ENCODE results near the gene PELI3.
"Not testable (repeated sequence)": the region's sequence is repeated elsewhere in the genome, so short reads cannot be mapped to it uniquely, and the experiment has no call there.

PELI3 gene

DNA sequence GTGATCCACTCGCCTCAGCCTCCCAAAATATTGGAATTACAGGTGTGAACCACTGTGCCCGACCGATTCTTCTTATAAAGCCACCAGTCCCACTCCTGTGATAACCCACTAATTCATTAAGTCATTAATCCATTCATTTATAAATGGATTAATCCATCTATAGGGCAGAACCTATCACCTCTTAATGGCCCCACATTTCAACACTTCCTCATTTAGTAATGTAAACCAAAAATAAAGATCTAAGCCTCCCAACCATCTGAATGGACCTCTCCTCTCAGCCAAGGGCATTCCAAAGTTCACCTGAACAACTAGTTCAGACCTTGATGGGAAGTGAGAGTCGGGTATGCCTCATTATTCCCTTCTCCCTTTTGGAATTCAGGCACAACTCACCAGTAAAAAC is 18.2 kb upstream of the PELI3 start:
- DNase-seq, result no peak

DNA sequence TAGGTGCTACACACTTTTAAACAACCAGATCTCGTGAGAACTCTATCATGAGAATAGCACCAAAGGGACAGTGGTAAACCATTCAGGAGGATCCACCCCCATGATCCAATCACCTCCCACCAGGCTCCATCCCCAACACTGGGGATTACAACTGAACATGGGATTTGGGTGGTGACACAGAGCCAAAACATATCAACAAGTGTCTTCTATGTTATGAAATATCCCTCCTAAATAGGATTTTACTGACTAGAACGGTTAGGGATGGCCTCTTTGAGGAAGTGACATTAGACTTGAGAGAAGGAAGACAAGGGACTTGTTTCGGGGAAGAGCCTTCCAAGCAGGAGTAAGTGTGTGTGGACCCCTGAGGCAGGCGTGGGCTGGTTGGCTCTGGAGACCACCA is 16.1 kb upstream of the PELI3 start:
- DNase-seq, result no peak

DNA sequence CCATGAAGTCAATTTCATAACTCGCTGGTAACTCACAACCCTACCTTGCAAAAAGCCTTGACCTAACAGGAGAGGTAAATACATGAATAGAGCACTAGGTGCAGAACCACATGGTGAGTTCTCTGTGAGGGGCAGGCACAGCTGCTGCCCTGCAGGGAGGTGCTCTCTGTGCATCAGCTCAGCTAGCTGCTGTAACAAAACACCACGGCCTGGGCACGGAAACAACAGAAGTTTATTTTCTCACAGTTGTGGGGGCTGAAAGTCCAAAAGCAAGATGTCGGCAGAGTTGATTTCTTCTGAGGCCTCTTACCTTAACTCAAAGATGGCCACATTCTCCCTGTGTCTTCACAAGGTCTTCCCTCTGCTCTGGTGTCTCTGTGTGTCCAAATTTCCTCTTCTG is 15.0 kb upstream of the PELI3 start:
- DNase-seq, result no peak

DNA sequence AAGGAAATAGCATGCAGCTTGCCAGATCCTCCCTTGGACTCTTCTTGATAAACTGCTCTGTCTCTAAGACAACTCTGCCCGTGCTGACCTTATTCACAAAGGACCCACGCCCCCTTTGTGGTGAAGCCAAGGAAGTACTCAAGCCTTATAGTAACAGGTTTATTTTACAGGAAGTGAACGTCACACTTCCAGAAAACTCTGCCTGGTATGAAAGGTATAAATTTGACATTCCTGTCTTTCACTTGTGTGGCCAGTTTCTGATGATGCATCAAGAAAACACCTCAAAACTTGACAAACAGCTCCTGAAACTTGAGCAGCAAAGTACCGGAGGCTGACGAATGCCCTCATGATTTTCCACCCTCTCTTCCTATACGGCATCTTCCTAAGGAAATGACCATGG is 12.5 kb upstream of the PELI3 start:
- no peak for DNase-seq

DNA sequence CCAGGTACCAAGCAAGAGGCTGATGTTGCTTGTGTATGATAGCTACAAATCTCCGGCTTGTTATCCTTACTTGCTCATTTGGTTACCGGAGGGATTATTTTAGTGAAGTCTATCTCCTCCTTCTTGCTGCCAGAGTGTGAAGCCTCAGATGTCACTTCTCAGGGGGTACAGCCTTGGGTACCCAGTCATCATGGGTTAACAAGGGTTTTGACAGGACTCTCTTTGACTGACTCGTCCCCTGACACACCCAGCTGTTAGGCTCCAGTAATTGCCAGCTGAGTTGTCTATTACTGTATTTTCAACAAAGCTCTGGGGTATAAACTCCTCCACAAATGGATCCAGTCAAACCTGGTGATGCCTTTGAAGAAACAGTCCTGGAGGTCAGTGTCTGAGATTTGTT is 11.9 kb upstream of the PELI3 start:
- DNase-seq, result no peak

DNA sequence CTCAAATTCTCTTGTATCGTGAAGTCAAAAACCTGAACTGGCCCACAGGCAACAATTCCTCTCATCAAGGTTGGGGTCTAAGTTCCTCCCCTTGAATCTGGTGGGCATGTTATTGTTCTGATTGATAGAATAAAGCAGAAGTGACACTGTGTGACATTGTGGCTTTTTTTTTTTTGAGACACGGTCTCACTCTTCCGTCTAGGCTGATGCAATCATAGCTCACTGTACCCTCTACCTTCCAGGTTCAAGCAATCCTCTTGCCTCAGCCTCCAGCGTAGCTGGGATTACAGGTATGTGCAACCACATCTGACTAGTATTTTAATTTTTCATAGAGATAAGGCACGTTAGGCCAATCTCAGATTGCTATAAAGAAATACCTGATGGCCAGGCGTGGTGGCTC is 8.9 kb upstream of the PELI3 start:
- DNase-seq, result no peak

DNA sequence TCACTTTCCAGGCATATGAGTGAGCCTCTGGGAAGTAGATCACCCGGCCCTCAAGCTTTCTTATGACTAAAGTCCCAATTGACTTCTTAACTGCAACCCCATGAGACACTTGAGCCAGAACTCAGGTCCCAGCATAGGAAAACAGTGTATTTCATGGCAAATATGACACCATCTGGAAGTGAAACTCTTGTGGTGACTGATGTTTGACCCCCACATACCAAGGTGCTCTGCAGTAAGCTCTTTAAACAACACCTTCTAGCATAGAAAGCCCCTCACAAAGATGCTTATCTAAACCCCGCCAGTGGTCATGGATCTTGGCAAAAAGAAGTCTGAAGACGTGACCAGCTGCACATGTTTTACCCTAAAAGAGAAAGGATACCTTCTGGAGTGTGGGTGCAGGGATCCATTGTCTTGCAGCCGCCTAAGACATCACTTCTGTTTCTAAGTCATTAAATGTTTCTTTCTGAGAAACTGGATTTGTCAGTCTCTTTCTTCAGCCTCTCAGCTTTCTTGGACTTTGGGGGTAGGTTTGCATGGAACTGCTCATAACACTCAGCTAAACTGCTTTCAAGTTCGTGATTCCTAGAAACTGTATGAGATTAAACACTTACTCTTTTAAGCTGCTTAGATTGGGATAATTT is 7.4 kb upstream of the PELI3 start:
- no peak for DNase-seq

DNA sequence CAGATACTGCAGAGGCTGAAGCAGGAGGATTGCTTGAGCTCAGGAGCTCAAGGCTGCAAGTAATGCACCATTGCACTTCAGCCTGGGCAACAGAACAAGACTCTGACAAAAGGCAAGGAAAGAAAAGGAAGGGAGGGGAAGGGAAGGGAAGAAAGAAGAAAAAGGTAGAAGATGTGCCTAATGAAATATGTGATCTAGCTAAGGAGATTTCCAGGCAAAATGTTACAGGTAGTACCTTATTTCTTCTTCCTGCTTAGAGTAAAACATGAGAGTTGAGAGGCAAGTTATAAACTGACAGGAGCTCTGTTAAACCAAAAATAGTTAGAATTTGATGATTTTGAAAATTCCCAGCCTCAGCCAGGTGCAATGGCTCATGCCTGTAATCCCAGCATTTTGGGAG is 4.7 kb upstream of the PELI3 start:
- no peak for DNase-seq

DNA sequence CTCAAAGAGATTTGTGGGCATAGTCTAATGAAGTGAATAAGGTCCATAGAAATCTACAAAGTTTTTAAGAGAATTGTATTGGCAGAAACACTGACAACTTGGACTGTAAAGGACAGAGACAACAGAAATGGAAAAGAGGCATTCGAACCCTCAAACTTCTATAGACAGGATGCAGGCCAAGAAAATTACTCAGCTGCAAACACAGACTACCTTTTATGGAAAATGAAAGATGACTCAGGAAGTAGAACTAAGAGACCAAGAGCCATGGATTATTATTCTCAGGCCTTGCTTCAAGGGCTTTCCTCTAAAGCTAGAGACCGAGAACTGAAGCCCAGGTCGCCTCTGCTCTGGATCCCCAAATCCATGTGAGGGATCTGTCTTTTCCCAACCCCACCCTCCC is 3.8 kb upstream of the PELI3 start:
- DNase-seq, result no peak

DNA sequence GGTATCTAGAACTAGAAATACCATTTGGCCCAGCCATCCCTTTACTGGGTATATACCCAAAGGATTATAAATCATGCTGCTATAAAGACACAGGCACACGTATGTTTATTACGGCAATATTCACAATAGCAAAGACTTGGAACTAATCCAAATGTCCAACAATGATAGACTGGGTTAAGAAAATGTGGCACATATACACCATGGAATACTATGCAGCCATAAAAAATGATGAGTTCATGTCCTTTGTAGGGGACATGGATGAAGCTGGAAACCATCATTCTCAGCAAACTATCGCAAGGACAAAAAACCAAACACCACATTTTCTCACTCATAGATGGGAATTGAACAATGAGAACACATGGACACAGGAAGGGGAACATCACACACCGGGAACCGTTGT is 2.6 kb upstream of the PELI3 start:
- DNase-seq, result not testable (repeated sequence)

DNA sequence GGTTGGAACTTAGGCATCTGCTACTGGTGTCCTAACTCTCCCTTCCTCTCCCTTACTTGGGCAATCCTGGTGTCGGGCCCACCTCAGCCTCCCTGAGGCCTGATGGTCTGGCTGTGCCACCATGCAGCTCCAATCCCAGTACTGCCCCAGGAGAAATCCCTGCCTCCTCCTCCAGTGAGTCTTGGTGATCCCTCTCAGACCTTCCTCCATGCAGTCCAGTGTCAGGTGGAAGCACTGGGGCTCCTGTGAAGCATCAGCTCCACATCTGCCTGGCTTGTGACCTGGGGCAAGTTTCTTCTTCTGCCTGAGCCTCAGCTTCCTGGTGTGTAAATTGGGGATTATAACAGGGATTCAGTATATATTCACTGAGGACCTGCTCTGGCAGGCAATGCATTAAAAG is 1.8 kb upstream of the PELI3 start:
- DNase-seq, result no peak

DNA sequence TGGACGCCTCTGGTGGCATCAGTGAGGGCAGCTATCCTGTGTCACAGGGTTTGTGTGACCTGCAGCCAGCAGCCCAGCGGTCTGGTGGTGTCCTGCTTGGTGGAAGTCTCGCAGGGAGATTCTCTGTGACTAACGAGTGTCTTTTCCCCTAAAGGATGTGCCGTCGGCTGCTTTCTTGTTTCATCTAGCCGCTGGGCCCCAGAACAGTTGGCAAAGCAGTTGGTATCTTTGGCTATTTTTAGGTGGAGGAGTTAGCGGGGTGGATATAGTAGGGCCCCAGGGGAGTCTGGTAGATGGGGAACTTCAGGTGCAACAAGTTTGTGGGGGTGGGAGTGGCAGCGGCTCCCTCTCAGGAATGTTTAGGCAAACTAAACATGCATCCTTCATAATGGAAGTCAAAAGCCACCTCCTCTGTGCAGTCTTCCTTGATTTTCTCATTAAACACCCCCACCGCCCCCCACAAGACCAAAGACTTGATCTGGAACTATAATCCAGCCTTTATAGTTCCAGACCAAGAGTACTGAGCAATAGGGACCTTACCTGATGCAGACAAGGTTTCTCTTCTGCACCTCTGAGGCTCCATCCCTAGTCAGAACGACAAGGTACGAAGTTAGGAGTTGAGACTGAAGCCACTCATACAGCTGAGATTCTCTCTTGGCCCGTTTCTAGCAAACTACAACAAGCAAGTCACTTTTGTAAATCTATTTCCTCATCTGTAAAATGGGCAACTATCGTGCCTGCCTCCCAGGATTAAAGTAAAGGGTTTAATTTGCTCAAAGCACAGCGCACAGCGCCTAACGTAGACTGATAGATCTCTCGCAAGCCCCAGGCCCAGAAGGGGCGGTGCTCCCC is 1.1 kb upstream of the PELI3 start:
- no peak for DNase-seq

DNA sequence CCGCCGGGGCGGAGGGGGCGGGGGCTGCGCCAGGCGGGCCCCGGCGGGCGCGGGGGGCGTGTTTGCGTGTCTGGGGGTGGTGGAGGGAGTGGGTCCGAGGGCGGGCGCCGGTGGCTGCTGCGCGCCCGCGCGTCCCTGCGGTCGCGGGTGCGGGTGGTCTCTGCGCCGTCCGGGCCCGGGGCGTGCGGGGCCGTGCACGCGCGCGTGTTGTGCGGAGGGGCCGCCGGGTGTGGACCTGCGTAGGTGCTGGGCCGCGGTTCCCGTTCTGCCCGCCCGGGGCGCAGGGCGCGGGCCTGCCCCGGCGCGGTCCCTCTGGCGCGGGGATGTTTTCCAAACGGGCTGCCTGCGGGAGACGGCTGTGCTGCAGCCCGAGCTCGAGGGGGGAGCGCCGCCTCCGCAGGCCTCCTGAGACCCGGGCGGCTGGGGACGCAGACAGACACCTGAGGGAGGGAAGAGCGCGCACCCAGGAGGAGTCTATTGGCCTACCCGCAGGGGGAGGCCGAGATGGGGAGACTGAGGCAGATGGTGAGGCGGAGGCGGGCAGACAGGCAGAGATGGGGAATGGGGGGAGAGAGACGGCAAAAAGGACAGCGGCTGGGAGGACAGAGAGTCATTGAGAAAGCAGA is 442 bp downstream of the PELI3 start:
- DNase-seq, result no peak

DNA sequence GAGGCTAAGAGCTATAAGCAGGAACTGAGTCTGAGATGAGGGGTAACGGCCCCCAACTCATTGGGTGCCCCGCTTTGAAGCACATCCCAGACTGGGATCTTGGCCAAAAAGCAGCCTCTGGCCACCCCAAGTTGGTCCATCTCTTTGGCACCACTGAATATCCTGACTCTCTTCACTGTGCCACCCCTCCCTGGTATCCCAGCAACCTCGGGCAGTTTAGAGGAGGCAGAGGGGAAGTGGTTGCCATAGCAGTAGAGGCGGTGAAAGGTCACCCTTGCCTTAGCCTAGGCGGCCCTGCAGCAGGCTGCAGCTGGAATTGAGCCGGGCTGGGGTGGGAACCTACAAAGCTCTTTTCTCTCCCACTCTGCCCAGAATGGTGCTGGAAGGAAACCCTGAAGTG is 1.1 kb downstream of the PELI3 start:
- DNase-seq, result no peak

DNA sequence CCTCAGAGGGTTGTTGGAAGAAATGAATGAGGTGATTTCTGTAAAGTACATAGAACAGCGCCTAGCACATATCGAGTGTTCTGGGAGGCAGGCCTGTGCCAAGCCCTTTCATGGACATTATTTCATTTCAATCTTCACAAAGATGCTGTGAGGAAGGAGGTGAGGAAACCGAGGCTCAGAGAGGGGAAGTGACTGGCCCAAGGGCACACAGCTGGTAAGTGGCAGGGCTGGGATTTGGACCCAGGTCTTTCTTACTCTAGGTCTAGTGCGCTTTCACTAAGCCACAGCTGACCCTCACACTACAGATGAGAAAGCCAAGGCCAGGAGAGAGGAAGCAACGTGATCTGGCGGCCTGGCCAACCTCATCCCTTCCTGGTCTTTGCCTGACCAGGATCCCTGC is 2.0 kb downstream of the PELI3 start:
- no peak for DNase-seq

DNA sequence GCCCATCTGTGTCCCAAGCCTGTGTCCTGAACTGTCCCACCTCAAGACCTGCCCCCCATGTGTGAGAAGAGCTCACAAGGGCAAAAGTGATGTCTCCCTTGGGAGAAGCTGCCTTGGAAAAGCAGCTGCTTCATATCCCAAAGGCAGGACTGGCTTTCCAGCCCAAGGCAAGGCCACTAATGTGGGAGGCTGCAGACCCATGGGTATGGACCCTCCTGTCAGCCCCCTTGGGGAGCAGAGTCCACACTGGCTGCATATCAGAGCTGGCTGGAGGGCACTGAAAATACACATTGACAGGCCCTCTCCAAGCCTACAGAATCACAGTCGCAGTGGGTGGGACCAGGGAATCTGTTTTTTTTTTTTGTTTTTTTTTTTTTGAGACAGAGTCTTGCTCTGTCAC is 2.7 kb downstream of the PELI3 start:
- no peak for DNase-seq

DNA sequence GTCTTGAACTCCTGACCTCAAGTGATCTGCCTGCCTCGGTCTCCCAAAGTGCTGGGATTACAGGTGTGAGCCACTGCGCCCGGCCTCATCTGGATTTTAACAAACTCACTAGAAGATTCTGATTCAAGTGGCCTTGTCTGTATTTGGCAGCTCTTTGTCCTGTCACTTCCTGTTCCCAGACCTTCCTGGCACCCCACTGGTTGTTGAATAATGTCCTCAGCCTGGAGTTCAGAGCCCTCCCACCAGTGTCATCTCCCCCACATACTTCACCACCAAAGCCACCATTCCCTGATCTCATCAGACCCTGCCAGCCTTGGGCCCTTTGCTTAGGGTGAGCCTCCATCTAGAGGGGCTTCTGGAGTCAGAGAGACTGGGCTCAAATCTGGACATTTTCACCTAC is 3.3 kb downstream of the PELI3 start:
- no peak for DNase-seq

DNA sequence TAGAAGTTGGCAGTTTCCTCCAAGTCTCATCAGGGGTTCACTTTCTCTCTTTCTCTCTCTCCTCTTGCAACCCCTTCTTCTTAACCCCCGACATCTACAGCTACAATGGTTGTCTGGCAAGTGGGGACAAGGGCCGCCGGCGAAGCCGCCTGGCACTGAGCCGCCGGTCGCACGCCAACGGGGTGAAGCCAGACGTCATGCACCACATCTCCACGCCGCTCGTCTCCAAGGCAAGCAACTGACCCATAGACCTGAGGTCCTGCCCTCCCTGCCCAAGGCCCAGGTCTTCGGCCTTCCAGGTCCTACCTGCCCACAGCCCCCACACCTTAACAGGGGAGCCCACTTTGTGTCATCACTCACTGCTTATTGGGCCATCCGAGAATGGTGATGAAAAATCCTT is 4.4 kb downstream of the PELI3 start:
- no peak for DNase-seq

DNA sequence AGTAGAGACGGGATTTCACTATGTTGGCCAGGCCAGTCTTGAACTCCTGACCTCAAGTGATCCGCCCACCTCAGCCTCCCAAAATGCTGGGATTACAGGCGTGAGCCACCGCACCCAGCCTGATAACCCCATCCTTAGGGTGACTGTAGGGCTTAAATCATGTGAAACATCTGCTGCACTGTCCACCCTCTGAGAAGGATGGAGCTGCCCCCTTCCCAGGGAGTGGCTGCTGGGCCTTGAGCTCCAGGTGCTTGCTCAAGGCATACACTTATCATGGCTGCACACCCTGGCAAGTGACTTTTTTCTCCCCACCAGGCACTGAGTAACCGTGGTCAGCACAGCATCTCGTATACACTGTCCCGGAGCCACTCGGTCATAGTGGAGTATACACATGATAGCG is 5.3 kb downstream of the PELI3 start:
- no peak for DNase-seq

DNA sequence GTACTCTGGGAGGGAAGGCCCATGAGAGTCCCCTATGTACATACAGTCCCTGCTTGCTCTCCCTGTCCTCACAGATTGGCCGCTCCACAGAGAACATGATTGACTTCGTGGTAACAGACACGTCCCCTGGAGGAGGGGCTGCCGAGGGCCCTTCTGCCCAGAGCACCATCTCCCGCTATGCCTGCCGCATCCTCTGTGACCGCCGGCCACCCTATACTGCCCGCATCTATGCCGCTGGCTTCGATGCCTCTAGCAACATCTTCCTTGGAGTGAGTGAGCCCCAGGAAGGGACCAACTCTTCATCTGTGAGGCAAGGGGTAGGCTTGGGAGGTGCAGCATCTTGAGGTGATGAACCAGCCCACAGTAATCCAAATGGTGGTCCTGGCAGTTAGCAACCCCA is 6.5 kb downstream of the PELI3 start:
- no peak for DNase-seq

DNA sequence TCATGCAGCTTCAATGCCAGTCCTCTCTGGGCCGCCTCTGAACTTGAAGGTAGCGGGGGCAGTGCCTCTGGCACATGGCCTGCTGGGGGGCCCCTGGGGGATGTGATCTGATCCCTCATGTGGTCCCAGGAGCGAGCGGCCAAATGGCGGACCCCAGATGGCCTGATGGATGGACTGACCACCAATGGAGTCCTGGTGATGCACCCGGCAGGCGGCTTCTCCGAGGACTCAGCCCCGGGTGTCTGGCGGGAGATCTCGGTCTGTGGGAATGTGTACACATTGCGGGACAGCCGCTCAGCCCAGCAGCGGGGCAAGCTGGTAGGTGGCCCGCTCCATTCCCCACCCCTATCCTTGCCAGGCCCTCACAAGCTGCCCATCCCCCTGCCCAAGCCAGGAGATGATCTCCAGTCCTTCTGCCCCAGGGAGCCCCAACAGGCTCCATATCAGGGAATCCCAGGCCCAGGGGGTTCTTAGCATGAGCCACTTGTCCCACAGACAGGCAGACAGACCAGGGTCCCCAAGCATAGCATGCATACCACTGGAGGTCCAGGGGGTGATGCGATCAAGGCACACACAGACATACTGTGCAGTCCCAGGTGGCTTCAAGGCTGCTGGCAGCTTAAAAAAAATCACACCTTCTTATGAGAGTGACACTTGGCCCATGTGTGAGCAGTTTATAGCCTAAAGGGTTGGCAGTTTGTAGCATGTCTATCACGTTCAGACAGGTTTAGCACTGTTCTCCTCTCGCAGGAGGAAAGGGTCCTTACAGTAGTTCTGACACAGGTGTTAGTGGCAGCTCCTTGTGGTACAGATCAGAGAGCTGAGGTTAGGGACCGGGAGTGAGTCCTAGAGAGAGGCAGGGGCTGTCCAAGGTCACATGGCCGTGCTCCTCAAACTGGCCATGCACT is 7.2 kb downstream of the PELI3 start:
- no peak for DNase-seq

DNA sequence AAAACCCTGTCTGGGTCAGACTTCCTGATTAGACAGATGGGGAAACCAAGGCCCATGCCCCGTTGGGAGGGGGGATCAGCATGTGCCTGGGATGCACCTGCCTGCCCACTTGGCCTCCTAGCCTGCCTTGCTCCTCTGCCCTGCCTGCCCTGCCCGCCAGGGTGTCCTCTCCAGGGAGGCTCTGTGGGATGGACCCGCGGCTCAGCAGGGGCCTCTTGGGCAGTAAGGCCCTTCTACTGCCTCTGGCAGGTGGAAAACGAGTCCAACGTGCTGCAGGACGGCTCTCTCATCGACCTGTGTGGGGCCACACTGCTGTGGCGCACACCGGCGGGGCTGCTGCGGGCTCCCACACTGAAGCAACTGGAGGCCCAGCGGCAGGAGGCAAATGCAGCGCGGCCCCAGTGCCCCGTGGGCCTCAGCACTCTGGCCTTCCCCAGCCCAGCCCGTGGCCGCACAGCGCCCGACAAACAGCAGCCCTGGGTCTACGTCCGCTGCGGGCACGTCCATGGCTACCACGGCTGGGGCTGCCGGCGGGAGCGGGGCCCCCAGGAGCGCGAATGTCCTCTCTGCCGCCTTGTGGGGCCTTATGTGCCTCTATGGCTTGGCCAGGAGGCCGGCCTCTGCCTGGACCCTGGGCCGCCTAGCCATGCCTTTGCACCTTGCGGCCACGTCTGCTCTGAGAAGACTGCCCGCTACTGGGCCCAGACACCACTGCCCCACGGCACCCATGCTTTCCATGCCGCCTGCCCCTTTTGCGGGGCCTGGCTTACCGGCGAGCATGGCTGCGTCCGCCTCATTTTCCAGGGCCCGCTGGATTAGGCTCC is 8.9 kb downstream of the PELI3 start:
- DNase-seq, result no peak

Measured in activated CD8-positive, alpha-beta memory T cell treated with anti-CD3 and anti-CD28 coated beads for 24 hours (primary cell).